Tibial nerve (tissue), 4 donors: ENCODE data around the gene MALAT1. TPM values are rescaled to one million over a fixed set of nuclear protein-coding genes. Genes with fewer than 3 reads are reported as not detected.
"Not testable (repeated sequence)": the region's sequence is repeated elsewhere in the genome, so short reads cannot be mapped to it uniquely, and the experiment has no call there.

Experiments
- DNase-seq, 2 donors: peaks; one replicate each; pipeline ENCODE4 v3.0.0-alpha.2; 2019; ENCODE audit warnings: low spot score in 2 of 2
- H3K27ac ChIP-seq, 4 donors: fragments of 200-600 bp; sonication (generic) in 3 of 4; one replicate each; pipeline ENCODE4 v1.5.1; 2017 to 2019; ENCODE audit warnings: mild to moderate bottlenecking in 1 of 4
- H3K27me3 ChIP-seq, 2 donors: fragments of 200-600 bp; sonication (generic) in 1 of 2; one replicate each; pipeline versions ENCODE4 v1.5.1 to v1.6.0; 2017 to 2019
- H3K36me3 ChIP-seq, 3 donors: fragments of 200-600 bp; sonication (generic); one replicate each; pipeline ENCODE4 v1.5.1; 2018 to 2019
- H3K4me1 ChIP-seq, 4 donors: fragments of 200-600 bp; sonication (generic) in 3 of 4; one replicate each; pipeline ENCODE4 v1.5.1; 2017 to 2019
- H3K4me3 ChIP-seq, 4 donors: fragments of 200-600 bp; sonication (generic) in 3 of 4; one replicate each; pipeline ENCODE4 v1.5.1; 2017 to 2019; ENCODE audit warnings: mild to moderate bottlenecking in 1 of 4, moderate library complexity in 1 of 4
- H3K9me3 ChIP-seq, 4 donors: fragments of 200-600 bp; sonication (generic) in 3 of 4; one replicate each; pipeline ENCODE4 v1.5.1; 2017 to 2019
- EP300 ChIP-seq, 2 donors: sonication (generic); formaldehyde crosslinking; IDR thresholded peaks; one replicate each; pipeline ENCODE4 v1.6.1; 2017; ENCODE audit warnings: antibody characterized with exemption in 2 of 2, mild to moderate bottlenecking in 1 of 2
- POLR2A ChIP-seq, 2 donors: fragments of 450-650 bp; IDR thresholded peaks; one replicate each; pipeline ENCODE4 v1.6.1; 2017; ENCODE audit warnings: antibody characterized with exemption in 2 of 2, mild to moderate bottlenecking in 2 of 2, moderate library complexity in 2 of 2
- WGBS, 2 donors: methylation state at CpG; one replicate each; pipeline ENCODE4 v1.1.5; 2018; 5-methylcytosine and 5-hydroxymethylcytosine counted together
- total RNA-seq, 4 donors: library from RNA; depleted of rRNA; stranded (reverse); fragments of >200 nt; gene quantifications; one replicate each; pipeline ENCODE4 v1.1.0, GENCODE V29; 2016
- TF ChIP-seq, protein P1 (sequence below), 5 experiments: fragments of 200-600 bp in 3 of 5; fragments of 450-650 bp in 2 of 5; sonication (generic) in 3 of 5; IDR thresholded peaks; one replicate each; pipeline ENCODE4 v1.5.1; 2016 to 2019; ENCODE audit warnings: antibody characterized with exemption in 5 of 5, mild to moderate bottlenecking in 3 of 5, moderate library complexity in 2 of 5

MALAT1 gene
- total RNA-seq, 4 donors from 2014 or later = 20,649 to 23,532 (median 22,230) TPM

DNA sequence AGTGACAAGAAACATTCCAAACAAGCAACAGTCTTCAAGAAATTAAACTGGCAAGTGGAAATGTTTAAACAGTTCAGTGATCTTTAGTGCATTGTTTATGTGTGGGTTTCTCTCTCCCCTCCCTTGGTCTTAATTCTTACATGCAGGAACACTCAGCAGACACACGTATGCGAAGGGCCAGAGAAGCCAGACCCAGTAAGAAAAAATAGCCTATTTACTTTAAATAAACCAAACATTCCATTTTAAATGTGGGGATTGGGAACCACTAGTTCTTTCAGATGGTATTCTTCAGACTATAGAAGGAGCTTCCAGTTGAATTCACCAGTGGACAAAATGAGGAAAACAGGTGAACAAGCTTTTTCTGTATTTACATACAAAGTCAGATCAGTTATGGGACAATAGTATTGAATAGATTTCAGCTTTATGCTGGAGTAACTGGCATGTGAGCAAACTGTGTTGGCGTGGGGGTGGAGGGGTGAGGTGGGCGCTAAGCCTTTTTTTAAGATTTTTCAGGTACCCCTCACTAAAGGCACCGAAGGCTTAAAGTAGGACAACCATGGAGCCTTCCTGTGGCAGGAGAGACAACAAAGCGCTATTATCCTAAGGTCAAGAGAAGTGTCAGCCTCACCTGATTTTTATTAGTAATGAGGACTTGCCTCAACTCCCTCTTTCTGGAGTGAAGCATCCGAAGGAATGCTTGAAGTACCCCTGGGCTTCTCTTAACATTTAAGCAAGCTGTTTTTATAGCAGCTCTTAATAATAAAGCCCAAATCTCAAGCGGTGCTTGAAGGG lies 6.0 kb downstream of the MALAT1 start:
- no peak for DNase-seq
- peaks cover 17 to 61% (median 36%) of the 10 kb centered on the region in 3 donors for H3K36me3 ChIP-seq
- H3K27me3 ChIP-seq = no peaks in the 10 kb centered on the region
- no peaks in the 10 kb centered on the region for H3K9me3 ChIP-seq
- 5 to 9% methylated on average over 8 of the region's 8 CpGs for WGBS, 2 donors
- TF ChIP-seq EP300 (IDR thresholded peaks at IDR 0.05) (peak in 1 of 2 donors; percentile 53), POLR2A (IDR thresholded peaks at IDR 0.05) (peak; percentile 21 to 31)
- TF ChIP-seq, protein P1, sequence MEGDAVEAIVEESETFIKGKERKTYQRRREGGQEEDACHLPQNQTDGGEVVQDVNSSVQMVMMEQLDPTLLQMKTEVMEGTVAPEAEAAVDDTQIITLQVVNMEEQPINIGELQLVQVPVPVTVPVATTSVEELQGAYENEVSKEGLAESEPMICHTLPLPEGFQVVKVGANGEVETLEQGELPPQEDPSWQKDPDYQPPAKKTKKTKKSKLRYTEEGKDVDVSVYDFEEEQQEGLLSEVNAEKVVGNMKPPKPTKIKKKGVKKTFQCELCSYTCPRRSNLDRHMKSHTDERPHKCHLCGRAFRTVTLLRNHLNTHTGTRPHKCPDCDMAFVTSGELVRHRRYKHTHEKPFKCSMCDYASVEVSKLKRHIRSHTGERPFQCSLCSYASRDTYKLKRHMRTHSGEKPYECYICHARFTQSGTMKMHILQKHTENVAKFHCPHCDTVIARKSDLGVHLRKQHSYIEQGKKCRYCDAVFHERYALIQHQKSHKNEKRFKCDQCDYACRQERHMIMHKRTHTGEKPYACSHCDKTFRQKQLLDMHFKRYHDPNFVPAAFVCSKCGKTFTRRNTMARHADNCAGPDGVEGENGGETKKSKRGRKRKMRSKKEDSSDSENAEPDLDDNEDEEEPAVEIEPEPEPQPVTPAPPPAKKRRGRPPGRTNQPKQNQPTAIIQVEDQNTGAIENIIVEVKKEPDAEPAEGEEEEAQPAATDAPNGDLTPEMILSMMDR (IDR thresholded peaks at IDR 0.05) = no peak
- peak overlapping the region; percentile 93 to 99 (median 94) for H3K27ac ChIP-seq
- H3K4me1 ChIP-seq = peaks cover 0 to 36% (median 25%) of the 10 kb centered on the region in 4 donors
- H3K4me3 ChIP-seq = peak overlapping the region; percentile 63 to 76 (median 70)

DNA sequence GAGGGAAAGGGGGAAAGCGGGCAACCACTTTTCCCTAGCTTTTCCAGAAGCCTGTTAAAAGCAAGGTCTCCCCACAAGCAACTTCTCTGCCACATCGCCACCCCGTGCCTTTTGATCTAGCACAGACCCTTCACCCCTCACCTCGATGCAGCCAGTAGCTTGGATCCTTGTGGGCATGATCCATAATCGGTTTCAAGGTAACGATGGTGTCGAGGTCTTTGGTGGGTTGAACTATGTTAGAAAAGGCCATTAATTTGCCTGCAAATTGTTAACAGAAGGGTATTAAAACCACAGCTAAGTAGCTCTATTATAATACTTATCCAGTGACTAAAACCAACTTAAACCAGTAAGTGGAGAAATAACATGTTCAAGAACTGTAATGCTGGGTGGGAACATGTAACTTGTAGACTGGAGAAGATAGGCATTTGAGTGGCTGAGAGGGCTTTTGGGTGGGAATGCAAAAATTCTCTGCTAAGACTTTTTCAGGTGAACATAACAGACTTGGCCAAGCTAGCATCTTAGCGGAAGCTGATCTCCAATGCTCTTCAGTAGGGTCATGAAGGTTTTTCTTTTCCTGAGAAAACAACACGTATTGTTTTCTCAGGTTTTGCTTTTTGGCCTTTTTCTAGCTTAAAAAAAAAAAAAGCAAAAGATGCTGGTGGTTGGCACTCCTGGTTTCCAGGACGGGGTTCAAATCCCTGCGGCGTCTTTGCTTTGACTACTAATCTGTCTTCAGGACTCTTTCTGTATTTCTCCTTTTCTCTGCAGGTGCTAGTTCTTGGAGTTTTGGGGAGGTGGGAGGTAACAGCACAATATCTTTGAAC lies 6.8 kb downstream of the MALAT1 start:
- TF ChIP-seq EP300 (IDR thresholded peaks at IDR 0.05) (peak in 1 of 2 donors; percentile 98), POLR2A (IDR thresholded peaks at IDR 0.05) (peak in 1 of 2 donors; percentile 53)
- TF ChIP-seq, protein P1 (IDR thresholded peaks at IDR 0.05) = no peak
- Histone ChIP-seq H3K27me3 (no peaks in the 10 kb centered on the region), H3K4me1 (peaks cover 0 to 41% (median 25%) of the 10 kb centered on the region in 4 donors), H3K36me3 (peaks cover 17 to 61% (median 36%) of the 10 kb centered on the region in 3 donors), H3K27ac (peak overlapping the region; percentile 93 to 99 (median 94)), H3K4me3 (peak overlapping the region; percentile 63 to 76 (median 70)), H3K9me3 (no peaks in the 10 kb centered on the region)
- DNase-seq = peak in 1 of 2 donors; percentile 41
- WGBS, 2 donors = 8 to 16% methylated on average over 12 of the region's 12 CpGs

DNA sequence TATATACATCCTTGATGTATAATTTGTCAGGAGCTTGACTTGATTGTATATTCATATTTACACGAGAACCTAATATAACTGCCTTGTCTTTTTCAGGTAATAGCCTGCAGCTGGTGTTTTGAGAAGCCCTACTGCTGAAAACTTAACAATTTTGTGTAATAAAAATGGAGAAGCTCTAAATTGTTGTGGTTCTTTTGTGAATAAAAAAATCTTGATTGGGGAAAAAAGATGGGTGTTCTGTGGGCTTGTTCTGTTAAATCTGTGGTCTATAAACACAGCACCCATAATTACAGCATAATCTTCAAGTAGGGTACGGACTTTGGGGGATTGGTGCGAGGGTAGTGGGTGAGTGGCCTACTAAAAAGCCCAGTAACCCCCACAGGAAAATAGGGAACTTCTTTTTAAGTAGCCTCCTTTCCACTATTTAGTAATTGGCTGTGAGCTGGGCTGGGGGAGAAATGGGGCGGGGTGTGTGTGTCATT lies 7.5 kb downstream of the MALAT1 start:
- peaks cover 0 to 45% (median 25%) of the 10 kb centered on the region in 4 donors for H3K4me1 ChIP-seq
- 13 to 20% methylated on average over 4 of the region's 4 CpGs for whole genome bisulfite sequencing, 2 donors
- peak overlapping the region; percentile 63 to 76 (median 70) for H3K4me3 ChIP-seq
- H3K36me3 ChIP-seq = peaks cover 17 to 58% (median 36%) of the 10 kb centered on the region in 3 donors
- H3K9me3 ChIP-seq = no peaks in the 10 kb centered on the region
- no peaks in the 10 kb centered on the region for H3K27me3 ChIP-seq
- TF ChIP-seq EP300 (IDR thresholded peaks at IDR 0.05) (peak in 1 of 2 donors; percentile 8), POLR2A (IDR thresholded peaks at IDR 0.05) (peak in 1 of 2 donors; percentile 9)
- TF ChIP-seq, protein P1 (IDR thresholded peaks at IDR 0.05) = no peak
- peak overlapping the region; percentile 93 to 99 (median 94) for H3K27ac ChIP-seq
- no peak for DNase-seq

DNA sequence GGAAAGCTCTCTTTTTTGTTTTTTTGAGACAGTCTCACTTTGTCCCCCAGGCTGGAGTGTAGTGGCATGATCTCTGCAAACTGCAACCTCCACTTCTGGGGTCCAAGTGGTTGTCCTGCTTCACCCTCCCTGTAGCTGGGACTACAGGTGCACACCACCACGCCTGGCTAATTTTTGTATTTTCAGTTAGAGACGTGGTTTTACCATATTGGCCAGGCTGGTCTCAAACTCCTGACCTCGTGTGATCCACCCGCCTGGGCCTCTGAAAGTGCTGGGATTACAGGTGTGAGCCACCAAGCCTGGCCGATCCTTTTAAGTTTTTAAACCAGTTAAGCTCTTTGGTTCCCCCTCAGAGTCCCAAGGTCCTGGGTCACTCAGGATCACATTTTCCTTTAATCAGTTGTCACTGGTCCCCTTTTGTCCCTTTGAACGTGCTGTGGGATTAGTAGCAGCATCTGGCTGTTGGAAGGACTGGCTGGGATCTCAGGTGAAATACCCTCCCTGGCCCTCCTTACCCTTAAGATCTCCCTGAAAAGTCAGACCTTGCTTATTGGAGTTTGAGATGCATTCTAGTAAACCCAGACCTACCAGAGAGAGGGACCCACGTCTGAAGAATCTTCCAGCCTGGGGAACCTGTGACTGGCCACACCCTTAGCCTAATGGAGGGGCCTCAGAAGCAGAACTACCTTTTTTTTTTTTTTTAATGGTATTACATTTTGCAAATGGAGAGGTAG lies 8.1 kb downstream of the MALAT1 start:
- peak in 1 of 2 donors; percentile 57 for DNase-seq
- Histone ChIP-seq H3K27me3 (no peaks in the 10 kb centered on the region), H3K36me3 (peaks cover 17 to 52% (median 36%) of the 10 kb centered on the region in 3 donors), H3K4me3 (peak overlapping the region in 3 of 4 donors; percentile 70 to 76 (median 71)), H3K9me3 (no peaks in the 10 kb centered on the region), H3K4me1 (peaks cover 0 to 45% (median 25%) of the 10 kb centered on the region in 4 donors), H3K27ac (peak overlapping the region; percentile 93 to 99 (median 94))
- TF ChIP-seq EP300 (IDR thresholded peaks at IDR 0.05) = peak in 1 of 2 donors; percentile 86
- TF ChIP-seq, protein P1 (IDR thresholded peaks at IDR 0.05) = no peak
- WGBS, 2 donors = 13 to 14% methylated on average over 7 of the region's 7 CpGs

DNA sequence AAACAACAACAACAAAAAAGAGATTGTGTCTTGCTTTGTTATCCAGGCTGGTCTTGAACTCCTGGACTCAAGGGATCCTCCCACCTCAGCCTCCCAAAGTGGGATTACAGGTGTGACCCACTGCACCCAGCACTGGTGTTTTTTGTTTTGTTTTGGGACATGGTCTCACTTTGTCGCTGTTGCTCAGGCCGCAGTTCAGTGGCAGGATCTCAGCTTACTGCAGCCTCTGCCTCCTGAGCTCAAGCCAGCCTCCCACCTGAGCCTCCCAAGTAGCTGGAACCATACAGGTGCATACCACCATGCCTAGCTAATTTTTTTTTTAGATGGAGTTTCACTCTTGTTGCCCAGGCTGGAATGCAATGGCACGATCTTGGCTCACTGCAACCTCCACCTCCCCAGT lies 13.5 kb downstream of the MALAT1 start:
- not testable (repeated sequence) for DNase-seq, H3K27me3 ChIP-seq, H3K36me3 ChIP-seq, H3K9me3 ChIP-seq, H3K4me3 ChIP-seq, H3K27ac ChIP-seq
- H3K4me1 ChIP-seq = peaks cover 0 to 22% (median 4%) of the 10 kb centered on the region in 4 donors
- 96 to 97% methylated on average over 3 of the region's 3 CpGs for WGBS, 2 donors
